K562 (cell line): ENCODE results near the gene DBNDD2. TPM values are rescaled to one million over a fixed set of nuclear protein-coding genes. Genes with fewer than 3 reads are reported as not detected.

Source experiments
- CC2D1A ChIP-seq: fragments of 450-650 bp; IDR thresholded peaks from 2 replicates; pipeline ENCODE4 v1.6.1; 2017; ENCODE audit warnings: mild to moderate bottlenecking
- EGR1 ChIP-seq: fragments of 450-650 bp; conservative IDR thresholded peaks from 2 replicates; pipeline ENCODE4 v1.6.1; 2017; ENCODE audit warnings: mild to moderate bottlenecking
- FOXK1 ChIP-seq: sonication (generic); formaldehyde crosslinking; IDR thresholded peaks from 2 replicates; pipeline ENCODE4 v1.8.0; 2022; ENCODE audit warnings: missing genetic modification reagents, mild to moderate bottlenecking, borderline replicate concordance
- GATA2 ChIP-seq: sonication (generic); formaldehyde crosslinking; IDR thresholded peaks from 2 replicates; pipeline ENCODE4 v1.4.0; 2020; ENCODE audit warnings: mild to moderate bottlenecking, missing genetic modification reagents
- HDAC2 ChIP-seq: fragments of 450-650 bp; IDR thresholded peaks from 2 replicates; pipeline ENCODE4 v1.6.1; 2016; ENCODE audit warnings: mild to moderate bottlenecking
- HEY1 ChIP-seq: fragments of 250-450 bp; sonication (Bioruptor Pico); IDR thresholded peaks from 2 replicates; pipeline ENCODE4 v1.5.0; 2020; ENCODE audit warnings: mild to moderate bottlenecking, moderate library complexity, borderline replicate concordance
- ILF3 ChIP-seq: fragments of 450-650 bp; IDR thresholded peaks from 2 replicates; pipeline ENCODE4 v1.6.1; 2018; ENCODE audit warnings: antibody characterized with exemption, mild to moderate bottlenecking, moderate library complexity, borderline replicate concordance
- MEIS2 ChIP-seq: fragments of 450-650 bp; IDR thresholded peaks from 2 replicates; pipeline ENCODE4 v1.6.1; 2014; ENCODE audit warnings: mild to moderate bottlenecking; ENCODE audit not compliant: partially characterized antibody
- POLR2B ChIP-seq: fragments of 450-650 bp; IDR thresholded peaks from 2 replicates; pipeline ENCODE4 v1.6.1; 2018; ENCODE audit warnings: low read depth; ENCODE audit not compliant: partially characterized antibody
- SLC30A9 ChIP-seq: fragments of 250-450 bp; sonication (Bioruptor Pico); IDR thresholded peaks from 2 replicates; pipeline ENCODE4 v1.8.0; 2022; ENCODE audit warnings: mild to moderate bottlenecking, moderate library complexity
- SOX6 ChIP-seq: fragments of 450-650 bp; IDR thresholded peaks from 2 replicates; pipeline ENCODE4 v1.6.1; 2014; ENCODE audit warnings: mild to moderate bottlenecking
- SP2 ChIP-seq: IDR thresholded peaks from 2 replicates; pipeline ENCODE4 v1.6.1; 2011; ENCODE audit warnings: mild to moderate bottlenecking, low read depth, low read length, moderate library complexity; ENCODE audit not compliant: poor library complexity, severe bottlenecking; ENCODE audit errors: extremely low read depth
- TEAD2 ChIP-seq: fragments of 450-650 bp; IDR thresholded peaks from 2 replicates; pipeline ENCODE4 v1.6.1; 2016; ENCODE audit warnings: missing genetic modification characterization, control low read depth, missing compliant biosample characterization
- TRIM28 ChIP-seq: fragments of 450-650 bp; IDR thresholded peaks from 2 replicates; pipeline ENCODE4 v1.6.1; 2017
- ZBTB8A ChIP-seq: fragments of 450-650 bp; IDR thresholded peaks from 2 replicates; pipeline ENCODE4 v1.6.1; 2018; ENCODE audit warnings: mild to moderate bottlenecking, moderate library complexity; ENCODE audit not compliant: partially characterized antibody
- ZNF140 ChIP-seq: fragments of 250-450 bp; sonication (Bioruptor Pico); IDR thresholded peaks from 2 replicates; pipeline ENCODE4 v1.8.0; 2021; ENCODE audit warnings: moderate library complexity, mild to moderate bottlenecking, inconsistent platforms
- ZNF311 ChIP-seq: fragments of 250-450 bp; sonication (Bioruptor Pico); IDR thresholded peaks from 2 replicates; pipeline ENCODE4 v1.4.0; 2020; ENCODE audit warnings: mild to moderate bottlenecking, moderate library complexity
- polyA plus RNA-seq, 8 experiments: library from polyadenylated mRNA; depleted of rRNA in 4 of 8; stranded (reverse) in 5 of 8; unstranded in 3 of 8; fragments of >200 nt; fragmentation: Nextera tagmentation in 2 of 8; fragmentation: Illumina TruSeq in 1 of 8; extraction: Ambion mirVana in 2 of 8; extraction: Trizol in 1 of 8; gene quantifications; 2 replicates each; pipeline versions ENCODE4 v1.2.1 to v1.2.3, GENCODE V29; 2011 to 2014; ENCODE audit warnings: inconsistent platforms in 1 of 8, missing spikeins in 1 of 8
- total RNA-seq, 7 experiments: library from RNA; depleted of rRNA in 6 of 7; stranded (reverse); fragments of >200 nt in 6 of 7; fragmentation: Illumina TruSeq in 2 of 7; extraction: Trizol in 2 of 7; gene quantifications; 2 replicates each; pipeline versions ENCODE4 v1.2.1 to v1.2.3, GENCODE V29; 2011 to 2021; ENCODE audit warnings: low replicate concordance in 1 of 7
- TF ChIP-seq, protein P1 (sequence below): fragments of 250-450 bp; sonication (Bioruptor Pico); IDR thresholded peaks from 2 replicates; pipeline ENCODE4 v1.8.0; 2021; ENCODE audit warnings: borderline replicate concordance, mild to moderate bottlenecking, moderate library complexity; ENCODE audit not compliant: poor library complexity, severe bottlenecking
- TF ChIP-seq, protein P2 (sequence below): fragments of 200-400 bp; formaldehyde crosslinking; IDR thresholded peaks from 2 replicates; pipeline ENCODE4 v1.6.1; 2017; ENCODE audit warnings: mild to moderate bottlenecking, low read depth, low read length, moderate library complexity
- TF ChIP-seq, protein P3 (sequence below): sonication (generic); formaldehyde crosslinking; IDR thresholded peaks from 2 replicates; pipeline ENCODE4 v1.8.0; 2022; ENCODE audit warnings: mild to moderate bottlenecking, low read depth, missing genetic modification reagents
- TF ChIP-seq, protein P4 (sequence below), 2 experiments: fragments of 450-650 bp in 1 of 2; IDR thresholded peaks; 2 replicates each; pipeline ENCODE4 v1.6.1; 2011 to 2017; ENCODE audit warnings: low read depth in 2 of 2, antibody characterized with exemption in 1 of 2, borderline replicate concordance in 1 of 2, low read length in 1 of 2, mild to moderate bottlenecking in 1 of 2, mixed read lengths in 1 of 2; ENCODE audit not compliant: control insufficient read depth in 1 of 2

The DBNDD2 gene
- total and polyA plus RNA-seq, 9 of the 15 experiments (the other 6 are each of a cell fraction or from before 2014, with no cell fraction given): 12.8 to 64.0 (median 35.8) TPM

DNA sequence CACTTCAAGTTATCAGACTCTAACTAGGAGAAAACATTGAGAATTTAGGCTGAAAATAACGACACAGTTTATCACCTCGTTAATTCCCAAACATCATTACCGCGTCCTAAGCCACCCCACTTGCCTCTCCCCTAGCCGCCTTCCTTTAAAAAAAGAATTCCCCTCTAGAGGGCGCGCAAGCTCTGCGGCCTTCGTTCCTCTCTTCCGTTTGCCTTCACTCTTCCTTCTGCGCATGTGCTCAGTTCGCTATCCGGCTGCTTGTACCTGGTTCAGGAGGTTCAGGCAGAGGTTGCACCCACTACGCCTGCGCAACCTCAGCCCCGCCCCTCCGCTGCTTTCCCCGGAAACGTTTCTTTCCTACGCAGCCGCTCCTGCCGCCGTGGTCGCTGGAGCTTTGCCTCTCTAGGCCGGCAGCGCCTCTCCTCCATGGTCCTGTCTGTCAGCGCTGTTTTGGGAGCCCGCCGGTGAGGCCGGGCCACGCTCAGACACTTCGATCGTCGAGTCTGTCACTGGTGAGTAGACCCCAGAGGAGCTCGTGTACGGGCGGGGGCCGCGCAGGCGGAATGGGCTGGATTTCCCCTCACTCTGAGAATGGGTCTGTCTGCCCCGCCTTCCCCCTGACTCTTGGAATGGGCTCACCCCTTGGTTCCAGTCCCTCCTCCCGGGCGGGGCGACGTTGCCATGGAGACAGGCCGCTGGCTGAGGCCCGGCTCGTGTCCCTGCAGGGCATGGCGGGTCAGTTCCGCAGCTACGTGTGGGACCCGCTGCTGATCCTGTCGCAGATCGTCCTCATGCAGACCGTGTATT, 45.1 kb upstream of the DBNDD2 start, which contains the start of gene SYS1 (continued):
- TF ChIP-seq, protein P1, sequence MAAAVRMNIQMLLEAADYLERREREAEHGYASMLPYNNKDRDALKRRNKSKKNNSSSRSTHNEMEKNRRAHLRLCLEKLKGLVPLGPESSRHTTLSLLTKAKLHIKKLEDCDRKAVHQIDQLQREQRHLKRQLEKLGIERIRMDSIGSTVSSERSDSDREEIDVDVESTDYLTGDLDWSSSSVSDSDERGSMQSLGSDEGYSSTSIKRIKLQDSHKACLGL (CRISPR knock-in tag): peak; percentile 60
- TF ChIP-seq ZBTB8A (no peak), TRIM28 (no peak; the same call in 1 of the 2 replicates), SOX6 (peak; percentile 49), GATA2 (CRISPR knock-in tag) (no peak), SP2 (peak; percentile 84), POLR2B (peak; percentile 91), EGR1 (peak; percentile 26; the same call in 1 of the 2 replicates), CC2D1A (no peak), SLC30A9 (no peak), ZNF140 (no peak), HEY1 (no peak), ILF3 (no peak), HDAC2 (peak; percentile 68; the same call in 1 of the 2 replicates), TEAD2 (tag) (no peak), ZNF311 (CRISPR knock-in tag) (no peak), MEIS2 (peak; percentile 96), FOXK1 (CRISPR knock-in tag) (no peak)
- TF ChIP-seq, protein P2, sequence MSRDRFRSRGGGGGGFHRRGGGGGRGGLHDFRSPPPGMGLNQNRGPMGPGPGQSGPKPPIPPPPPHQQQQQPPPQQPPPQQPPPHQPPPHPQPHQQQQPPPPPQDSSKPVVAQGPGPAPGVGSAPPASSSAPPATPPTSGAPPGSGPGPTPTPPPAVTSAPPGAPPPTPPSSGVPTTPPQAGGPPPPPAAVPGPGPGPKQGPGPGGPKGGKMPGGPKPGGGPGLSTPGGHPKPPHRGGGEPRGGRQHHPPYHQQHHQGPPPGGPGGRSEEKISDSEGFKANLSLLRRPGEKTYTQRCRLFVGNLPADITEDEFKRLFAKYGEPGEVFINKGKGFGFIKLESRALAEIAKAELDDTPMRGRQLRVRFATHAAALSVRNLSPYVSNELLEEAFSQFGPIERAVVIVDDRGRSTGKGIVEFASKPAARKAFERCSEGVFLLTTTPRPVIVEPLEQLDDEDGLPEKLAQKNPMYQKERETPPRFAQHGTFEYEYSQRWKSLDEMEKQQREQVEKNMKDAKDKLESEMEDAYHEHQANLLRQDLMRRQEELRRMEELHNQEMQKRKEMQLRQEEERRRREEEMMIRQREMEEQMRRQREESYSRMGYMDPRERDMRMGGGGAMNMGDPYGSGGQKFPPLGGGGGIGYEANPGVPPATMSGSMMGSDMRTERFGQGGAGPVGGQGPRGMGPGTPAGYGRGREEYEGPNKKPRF: no peak
- TF ChIP-seq, protein P3, sequence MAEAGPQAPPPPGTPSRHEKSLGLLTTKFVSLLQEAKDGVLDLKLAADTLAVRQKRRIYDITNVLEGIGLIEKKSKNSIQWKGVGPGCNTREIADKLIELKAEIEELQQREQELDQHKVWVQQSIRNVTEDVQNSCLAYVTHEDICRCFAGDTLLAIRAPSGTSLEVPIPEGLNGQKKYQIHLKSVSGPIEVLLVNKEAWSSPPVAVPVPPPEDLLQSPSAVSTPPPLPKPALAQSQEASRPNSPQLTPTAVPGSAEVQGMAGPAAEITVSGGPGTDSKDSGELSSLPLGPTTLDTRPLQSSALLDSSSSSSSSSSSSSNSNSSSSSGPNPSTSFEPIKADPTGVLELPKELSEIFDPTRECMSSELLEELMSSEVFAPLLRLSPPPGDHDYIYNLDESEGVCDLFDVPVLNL: no peak
- TF ChIP-seq, protein P4, sequence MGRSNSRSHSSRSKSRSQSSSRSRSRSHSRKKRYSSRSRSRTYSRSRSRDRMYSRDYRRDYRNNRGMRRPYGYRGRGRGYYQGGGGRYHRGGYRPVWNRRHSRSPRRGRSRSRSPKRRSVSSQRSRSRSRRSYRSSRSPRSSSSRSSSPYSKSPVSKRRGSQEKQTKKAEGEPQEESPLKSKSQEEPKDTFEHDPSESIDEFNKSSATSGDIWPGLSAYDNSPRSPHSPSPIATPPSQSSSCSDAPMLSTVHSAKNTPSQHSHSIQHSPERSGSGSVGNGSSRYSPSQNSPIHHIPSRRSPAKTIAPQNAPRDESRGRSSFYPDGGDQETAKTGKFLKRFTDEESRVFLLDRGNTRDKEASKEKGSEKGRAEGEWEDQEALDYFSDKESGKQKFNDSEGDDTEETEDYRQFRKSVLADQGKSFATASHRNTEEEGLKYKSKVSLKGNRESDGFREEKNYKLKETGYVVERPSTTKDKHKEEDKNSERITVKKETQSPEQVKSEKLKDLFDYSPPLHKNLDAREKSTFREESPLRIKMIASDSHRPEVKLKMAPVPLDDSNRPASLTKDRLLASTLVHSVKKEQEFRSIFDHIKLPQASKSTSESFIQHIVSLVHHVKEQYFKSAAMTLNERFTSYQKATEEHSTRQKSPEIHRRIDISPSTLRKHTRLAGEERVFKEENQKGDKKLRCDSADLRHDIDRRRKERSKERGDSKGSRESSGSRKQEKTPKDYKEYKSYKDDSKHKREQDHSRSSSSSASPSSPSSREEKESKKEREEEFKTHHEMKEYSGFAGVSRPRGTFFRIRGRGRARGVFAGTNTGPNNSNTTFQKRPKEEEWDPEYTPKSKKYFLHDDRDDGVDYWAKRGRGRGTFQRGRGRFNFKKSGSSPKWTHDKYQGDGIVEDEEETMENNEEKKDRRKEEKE (IDR thresholded peaks at IDR 0.05; ENCODE audit: borderline replicate concordance in 1 of 2, control insufficient read depth in 1 of 2, low read depth in 2 of 2, low read length in 1 of 2): peak in 1 of 2 experiments; percentile 87; a peak in 2 of 4 replicates
